ENCODE data around the gene CPB1. TPM values are rescaled to one million over a fixed set of nuclear protein-coding genes. Genes with fewer than 3 reads are reported as not detected.

Gene CPB1
- total RNA-seq, 6 donors from 2014 or later, result 5.6 to 11.3 TPM; not detected in 4

Other genes starting within 250 kb of the CPB1 start
- 1 to 10 TPM; 4.6 to 9.3 (median 5.9) TPM for gene AGTR1, start 129.9 kb upstream of the CPB1 start, total RNA-seq
- 10 to 100 TPM in 4 of 6 donors, 1 to 10 TPM in 2; 3.4 to 63.2 (median 35.6) TPM for gene CPA3, start 37.5 kb downstream of the CPB1 start, total RNA-seq
- 10 to 100 TPM; 10.5 to 48.6 (median 31.5) TPM for gene GYG1, start 163.7 kb downstream of the CPB1 start, total RNA-seq